ENCODE measurements around the gene TTLL11. TPM values are rescaled to one million over a fixed set of nuclear protein-coding genes. Genes with fewer than 3 reads are reported as not detected.

Gene TTLL11
- total RNA-seq, 4 donors from 2014 or later, result 7.9 to 14.4 (median 9.7) TPM

GRCh38 chr9:121781701-121782464, 311.2 kb downstream of the TTLL11 start:
- intact Hi-C loops (cut with DNase I), result no loop called here
- TF ChIP-seq POLR2A (IDR thresholded peaks at IDR 0.05), result no peak
- no peak for TF ChIP-seq CTCF (IDR thresholded peaks at IDR 0.05)
- no peak overlapping the region for H3K27ac ChIP-seq
- H3K4me1 ChIP-seq, result no peaks in the 10 kb centered on the region
- H3K27me3 ChIP-seq, result no peaks in the 10 kb centered on the region
- 96 to 97% methylated on average over 17 of the region's 17 CpGs for WGBS, 2 donors
- H3K4me3 ChIP-seq (replicated peaks in 1 of 3), result no peak overlapping the region
- peaks cover 29 to 36% of the 10 kb centered on the region in 2 donors for H3K36me3 ChIP-seq
- no peaks in the 10 kb centered on the region for H3K9me3 ChIP-seq
- no peak for DNase-seq

- DNase-seq, result no peak
- TF ChIP-seq CTCF (IDR thresholded peaks at IDR 0.05) (no peak), POLR2A (IDR thresholded peaks at IDR 0.05) (no peak)
- peaks cover 37 to 43% of the 10 kb centered on the region in 2 donors for H3K36me3 ChIP-seq
- no peak overlapping the region for H3K4me3 ChIP-seq (replicated peaks in 1 of 3)
- WGBS, 2 donors, result 92 to 93% methylated on average over 8 of the region's 8 CpGs
- no peaks in the 10 kb centered on the region for H3K4me1 ChIP-seq
- no peaks in the 10 kb centered on the region for H3K9me3 ChIP-seq
- H3K27me3 ChIP-seq, result no peaks in the 10 kb centered on the region
- intact Hi-C loops (cut with DNase I), result no loop called here
- H3K27ac ChIP-seq, result no peak overlapping the region
Observed at GRCh38 chr9:121781145-121781548, 312.0 kb downstream of the TTLL11 start.

- 89 to 90% methylated on average over 13 to 16 of the region's 17 CpGs for WGBS, 2 donors
- Histone ChIP-seq H3K9me3 (no peaks in the 10 kb centered on the region), H3K4me3 (replicated peaks in 1 of 3) (no peak overlapping the region), H3K27ac (peak overlapping the region in 1 of 3 donors; percentile 41), H3K36me3 (peaks cover 39 to 47% of the 10 kb centered on the region in 2 donors), H3K4me1 (no peaks in the 10 kb centered on the region), H3K27me3 (no peaks in the 10 kb centered on the region)
- no peak for TF ChIP-seq POLR2A (IDR thresholded peaks at IDR 0.05)
- no peak for TF ChIP-seq CTCF (IDR thresholded peaks at IDR 0.05)
- intact Hi-C loops (cut with DNase I), result no loop called here
- DNase-seq, result no peak
Observed at GRCh38 chr9:121780177-121781040, 312.7 kb downstream of the TTLL11 start.

- Histone ChIP-seq H3K27ac (peak overlapping the region in 1 of 3 donors; percentile 41), H3K27me3 (no peaks in the 10 kb centered on the region), H3K4me1 (no peaks in the 10 kb centered on the region), H3K36me3 (peaks cover 39 to 51% of the 10 kb centered on the region in 2 donors), H3K4me3 (replicated peaks in 1 of 3) (no peak overlapping the region), H3K9me3 (no peaks in the 10 kb centered on the region)
- DNase-seq, result no peak
- WGBS, 2 donors, result 70 to 73% methylated on average over 13 of the region's 13 CpGs
- TF ChIP-seq CTCF (IDR thresholded peaks at IDR 0.05) (no peak), POLR2A (IDR thresholded peaks at IDR 0.05) (no peak)
- intact Hi-C loops (cut with DNase I), result no loop called here
Observed at GRCh38 chr9:121779381-121780117, 313.6 kb downstream of the TTLL11 start.
